Peyer's patch (tissue), 4 donors: ENCODE measurements around the gene PRND.

Experiments
- CTCF ChIP-seq, 6 experiments: fragments of 450-650 bp in 4 of 6; fragments of 200-600 bp in 2 of 6; sonication (generic) in 1 of 6; IDR thresholded peaks; one replicate each; pipeline ENCODE4 v1.5.1; 2017 to 2019; ENCODE audit warnings: antibody characterized with exemption in 6 of 6, mild to moderate bottlenecking in 3 of 6, moderate library complexity in 1 of 6
- POLR2A ChIP-seq, 2 donors: fragments of 450-650 bp; IDR thresholded peaks; one replicate each; pipeline ENCODE4 v1.5.1; 2017; ENCODE audit warnings: antibody characterized with exemption in 2 of 2, mild to moderate bottlenecking in 2 of 2, moderate library complexity in 2 of 2

GRCh38 chr20:4673371-4674001 lies 48.2 kb upstream of the PRND start:
- TF ChIP-seq CTCF (IDR thresholded peaks at IDR 0.05) = no peak
- TF ChIP-seq POLR2A (IDR thresholded peaks at IDR 0.05) = no peak
